Activated CD8-positive, alpha-beta memory T cell treated with anti-CD3 and anti-CD28 coated beads for 1 hour (primary cell): ENCODE data around the gene KNDC1.
"Not testable (repeated sequence)": the region's sequence is repeated elsewhere in the genome, so short reads cannot be mapped to it uniquely, and the experiment has no call there.

Experiments
- DNase-seq, 2 donors: peaks; one replicate each; pipeline ENCODE4 v3.0.0-alpha.2; 2020; ENCODE audit warnings: low read depth in 1 of 2; ENCODE audit errors: extremely low read depth in 1 of 2

KNDC1 gene

DNA sequence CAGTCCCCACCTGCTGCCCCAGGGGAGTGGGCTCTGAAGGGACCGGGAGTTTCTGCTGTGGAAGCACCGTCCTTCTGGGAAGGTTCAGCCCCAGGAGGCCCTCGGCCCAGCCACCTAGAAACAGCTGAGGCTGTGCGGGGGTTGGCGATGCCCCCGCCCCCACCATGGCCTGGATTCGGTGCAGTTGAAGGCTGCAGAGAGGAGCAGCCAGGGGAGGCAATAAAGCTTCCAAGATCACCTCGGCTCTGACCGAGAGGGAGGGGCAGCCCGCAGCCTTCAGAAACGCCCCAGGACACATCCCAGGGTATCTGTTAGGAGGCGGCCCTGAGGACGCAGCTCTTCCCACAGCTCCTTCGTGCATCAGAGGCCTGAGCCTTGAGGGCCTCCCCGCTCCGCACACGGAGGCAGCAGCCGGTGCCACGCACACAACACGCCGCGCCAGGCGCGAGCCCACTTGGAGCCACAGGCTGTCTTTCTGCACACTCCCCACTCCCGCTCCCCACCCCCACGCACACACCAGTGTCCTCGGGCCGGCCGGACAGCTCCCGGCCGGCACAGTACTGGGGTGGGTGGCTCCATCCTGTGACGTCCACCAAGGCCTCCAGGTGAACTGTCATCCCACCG is 1.6 kb downstream of the KNDC1 start:
- no peak for DNase-seq

DNA sequence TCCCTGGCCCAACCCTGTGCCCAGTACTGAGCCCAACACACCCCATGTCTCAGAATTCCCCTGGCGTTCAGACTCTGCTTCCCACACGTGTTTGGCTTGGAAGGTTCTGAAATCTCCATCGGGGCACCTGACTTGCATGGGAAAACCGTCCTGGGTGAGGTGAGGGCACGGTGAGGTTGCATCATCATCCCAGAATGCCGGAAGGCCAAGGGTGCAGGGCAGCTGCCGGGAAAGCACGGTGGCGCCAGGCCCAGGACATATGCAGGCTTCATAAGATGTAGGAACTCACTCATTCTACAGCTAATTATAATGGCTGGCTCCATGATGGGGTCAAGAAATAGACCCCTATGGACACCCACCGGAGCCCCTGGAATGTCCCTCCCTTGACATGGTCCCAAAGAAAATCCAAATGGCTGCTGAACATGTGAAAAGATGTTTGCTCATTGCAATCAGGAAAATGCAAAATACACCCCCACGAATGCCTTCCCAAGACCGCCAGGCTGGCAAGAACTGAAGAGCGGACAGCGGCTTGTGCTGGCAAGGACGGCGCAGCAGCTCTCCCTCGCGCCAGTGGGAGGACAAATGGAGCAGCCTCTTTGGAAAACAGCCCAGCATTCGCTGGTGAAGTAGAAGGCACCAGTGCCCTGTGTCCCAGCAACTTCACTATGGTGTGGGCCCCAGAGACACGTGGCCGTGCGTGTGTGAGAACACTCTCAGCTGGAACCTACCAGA is 2.3 kb downstream of the KNDC1 start:
- DNase-seq, result no peak

DNA sequence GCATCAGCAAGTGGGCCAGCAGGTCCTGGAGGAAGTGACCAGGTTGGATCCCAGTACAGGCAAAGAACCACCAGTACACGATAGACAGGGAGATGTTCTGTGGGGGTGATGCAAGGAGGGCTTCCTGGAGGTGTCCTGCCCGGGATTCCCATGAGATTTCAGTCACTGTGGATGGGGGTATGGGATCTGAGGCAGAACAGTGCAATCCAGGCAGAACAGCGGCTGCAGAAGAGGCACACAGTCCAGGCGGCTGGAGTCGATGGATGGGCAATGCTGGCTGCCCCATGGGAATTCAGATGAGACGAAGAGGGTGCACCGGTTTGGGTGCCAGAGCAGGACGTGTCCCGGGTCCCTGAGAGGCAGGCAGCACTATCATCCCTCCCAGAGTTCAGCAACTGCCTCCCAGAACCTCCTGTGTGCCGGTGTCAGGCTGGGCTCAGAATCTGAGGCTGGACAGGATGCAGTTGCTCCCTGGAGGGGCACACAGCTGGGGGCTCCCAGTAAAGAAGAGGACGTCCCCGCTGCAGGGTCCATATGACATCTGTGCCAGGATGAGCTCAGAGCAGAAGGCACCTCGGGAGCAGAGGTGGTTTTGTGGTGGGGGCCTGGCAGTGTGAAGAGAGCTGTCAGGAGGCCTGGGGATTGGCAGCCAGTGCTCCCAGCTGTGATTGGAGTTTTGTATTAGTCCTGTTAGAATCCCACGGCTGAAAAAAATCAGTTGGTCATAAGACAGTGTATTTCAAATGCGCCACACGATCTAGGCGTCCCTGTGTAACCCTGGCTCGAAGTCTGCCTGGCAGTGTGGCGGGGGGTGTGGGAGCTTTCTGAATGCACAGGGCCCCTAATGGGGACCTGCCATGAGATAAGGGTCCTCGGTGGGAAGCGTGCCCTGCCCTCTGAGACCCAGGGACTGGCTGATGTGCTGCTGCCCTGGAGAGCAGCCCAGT is 3.2 kb downstream of the KNDC1 start:
- no peak for DNase-seq

DNA sequence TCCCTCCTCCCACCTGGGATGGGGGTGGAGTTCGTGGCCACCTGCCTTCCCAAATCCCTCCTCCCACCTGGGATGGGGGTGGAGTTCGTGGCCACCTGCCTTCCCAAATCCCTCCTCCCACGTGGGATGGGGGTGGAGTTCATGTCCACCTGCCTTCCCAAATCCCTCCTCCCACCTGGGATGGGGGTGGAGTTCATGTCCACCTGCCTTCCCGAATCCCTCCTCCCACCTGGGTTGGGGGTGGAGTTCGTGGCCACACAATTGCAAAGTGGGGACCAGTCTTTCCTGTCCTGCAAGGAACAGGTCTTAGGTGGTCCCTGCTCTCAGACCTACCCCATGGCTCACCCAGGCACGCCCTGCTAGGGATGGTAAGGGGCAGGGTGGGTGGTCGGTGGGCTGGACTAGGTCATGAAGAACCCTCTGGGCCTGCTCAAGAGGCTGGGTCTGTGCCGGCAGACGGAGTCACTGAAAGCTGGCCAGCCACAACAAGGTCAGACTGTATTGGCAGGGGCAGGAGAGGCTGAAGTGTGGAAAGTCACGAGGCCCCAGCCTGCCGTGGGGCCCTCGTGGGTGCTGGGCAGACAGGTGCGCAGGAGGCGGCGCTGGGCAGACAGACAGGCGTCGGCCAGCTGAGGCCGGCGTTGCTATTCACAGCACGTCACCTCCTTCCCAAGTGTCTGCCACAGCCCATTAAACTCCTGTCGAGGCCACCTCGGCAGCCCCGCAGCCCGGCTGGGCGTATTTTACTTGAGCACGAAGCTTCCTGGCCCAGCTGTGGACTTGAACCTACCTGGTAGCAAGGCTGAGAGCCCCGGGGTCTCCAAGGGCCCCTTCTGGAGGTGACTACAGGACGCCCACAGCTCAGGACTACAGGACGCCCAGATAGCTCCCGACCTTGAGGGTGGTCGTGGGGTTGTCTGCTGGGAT is 4.1 kb downstream of the KNDC1 start:
- DNase-seq, result no peak

DNA sequence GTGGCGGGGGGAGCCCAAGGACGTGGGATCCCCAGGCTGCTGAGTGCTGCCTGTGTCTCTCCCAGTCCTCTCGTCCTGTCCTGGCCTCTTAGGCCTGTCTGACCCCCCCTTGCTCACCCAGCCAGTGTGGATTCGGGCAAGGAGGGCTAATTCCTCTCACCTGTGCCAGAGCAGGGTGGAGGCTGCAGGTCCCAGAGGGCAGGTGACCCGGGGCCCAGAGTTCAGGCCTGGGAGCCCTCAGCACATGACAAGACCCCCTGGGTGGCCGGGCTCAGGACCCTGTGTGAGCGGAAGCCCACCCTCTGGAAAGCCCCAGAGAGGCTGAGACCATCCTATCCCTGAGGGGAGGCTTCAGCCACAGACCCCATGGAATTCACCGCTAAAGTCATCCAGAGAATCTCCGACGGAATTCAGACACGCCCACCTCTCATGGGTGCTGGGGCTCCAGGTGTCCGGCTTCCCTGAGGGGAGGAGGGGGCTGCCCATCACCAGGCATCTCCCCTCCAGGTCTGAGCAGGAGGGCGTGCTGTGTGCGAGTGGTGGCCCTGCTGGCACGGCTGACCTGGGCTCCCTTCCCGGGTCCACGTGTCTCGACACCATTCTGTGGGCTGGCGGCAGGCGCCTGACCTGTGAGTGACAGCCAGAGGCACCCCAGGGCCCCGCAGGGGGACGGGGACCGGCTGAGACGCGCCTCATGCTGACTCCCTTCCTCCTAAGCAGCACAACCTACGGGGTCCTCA is 5.0 kb downstream of the KNDC1 start:
- no peak for DNase-seq

DNA sequence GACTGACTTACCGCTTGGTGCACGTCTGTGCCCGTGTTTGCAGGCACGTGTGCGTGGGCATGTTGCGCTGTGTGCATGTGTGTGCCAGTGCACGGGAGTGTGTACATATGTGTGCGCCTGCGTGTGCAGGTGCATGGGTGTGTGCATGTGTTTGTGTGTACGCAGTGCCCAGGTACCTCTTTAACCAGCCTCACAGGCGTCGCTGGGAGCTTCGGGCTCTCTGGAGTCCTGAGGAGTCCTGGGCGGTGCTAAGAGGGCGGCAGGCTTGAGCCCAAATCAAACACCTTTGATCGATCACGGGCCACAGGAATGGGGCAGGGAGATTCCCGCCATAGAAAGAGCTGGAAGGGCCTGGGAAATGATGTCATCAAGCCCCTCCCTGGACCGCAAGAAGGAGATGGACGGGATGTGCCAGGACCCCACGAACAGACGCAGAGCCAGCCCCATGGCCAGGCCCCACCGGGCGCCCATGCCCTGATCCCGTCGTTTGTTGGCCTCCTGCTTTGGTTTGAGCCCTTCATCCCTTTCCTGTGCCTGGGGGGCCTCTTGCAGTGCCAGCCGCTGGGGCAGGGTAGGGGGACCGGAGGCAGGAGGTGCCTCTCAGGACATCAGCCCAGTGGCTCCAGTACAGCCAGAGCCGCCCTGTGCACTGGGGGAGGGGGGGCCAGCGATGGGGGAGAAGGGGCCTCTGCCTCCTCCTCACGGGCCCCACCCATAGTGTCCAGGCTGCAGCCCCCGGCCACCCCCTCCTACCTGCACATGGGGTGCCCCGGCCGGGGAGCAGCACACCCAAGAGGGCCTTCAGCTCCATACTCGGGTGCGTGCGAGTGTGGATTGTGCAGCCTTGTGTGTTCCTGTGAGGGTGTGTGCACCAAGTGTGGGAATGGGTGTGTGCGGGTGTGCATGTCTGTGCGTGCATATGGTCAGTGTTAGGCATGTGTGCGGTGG is 5.8 kb downstream of the KNDC1 start:
- DNase-seq, result no peak

DNA sequence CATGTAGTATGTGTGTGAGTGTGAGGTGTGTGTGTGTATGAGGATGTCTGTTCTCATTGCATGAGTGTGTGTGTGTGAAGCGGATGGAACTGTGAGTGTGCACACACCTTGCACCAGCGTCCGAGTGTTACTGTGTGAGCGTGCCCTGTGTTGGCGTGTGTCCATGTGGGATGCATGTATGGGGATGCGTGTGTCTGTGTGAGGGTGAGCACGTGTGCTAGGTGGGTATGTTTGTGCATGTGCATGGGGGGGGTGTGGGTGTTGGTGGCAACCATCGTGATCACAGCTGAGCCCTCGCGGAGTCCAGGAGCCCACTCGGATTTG is 6.4 kb downstream of the KNDC1 start:
- no peak for DNase-seq

DNA sequence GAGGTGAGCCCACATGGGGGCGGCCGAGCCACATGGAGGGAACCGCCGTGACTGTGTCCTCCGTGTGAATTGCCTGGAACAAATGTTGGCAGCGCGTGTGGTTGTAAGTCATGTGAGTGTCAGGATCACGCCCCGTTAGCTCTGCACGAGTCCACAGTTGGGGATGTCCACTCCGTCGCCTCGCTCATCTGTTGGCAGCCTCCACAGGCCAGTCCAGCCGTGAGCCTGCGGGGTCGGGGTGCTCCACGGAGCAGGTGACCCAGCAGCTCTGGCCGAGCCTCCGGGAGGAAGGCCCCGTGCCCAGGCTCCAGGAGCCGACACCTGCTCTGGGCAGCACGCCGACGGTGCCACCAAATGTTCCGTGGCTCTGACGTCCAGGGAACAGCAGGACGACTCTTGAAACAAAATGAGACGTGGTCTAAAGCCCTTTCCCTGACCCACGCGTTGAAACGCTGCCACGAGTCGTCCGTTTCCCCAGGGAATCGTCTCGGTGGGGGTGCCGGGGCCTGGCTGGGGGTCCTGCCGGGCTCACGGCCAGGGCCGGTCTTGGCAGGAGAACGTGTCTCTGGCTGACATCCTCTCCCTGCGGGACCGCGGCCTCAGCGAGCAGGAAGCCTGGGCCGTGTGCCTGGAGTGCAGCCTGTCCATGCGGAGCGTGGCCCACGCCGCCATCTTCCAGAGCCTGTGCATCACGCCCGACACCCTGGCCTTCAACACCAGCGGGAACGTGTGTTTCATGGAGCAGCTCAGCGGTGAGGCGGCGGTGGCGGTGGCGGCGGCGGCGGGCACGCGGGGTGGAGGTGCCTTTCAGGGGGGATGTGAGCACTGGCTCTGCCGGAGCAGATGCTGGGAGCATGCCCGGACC is 7.0 kb downstream of the KNDC1 start:
- no peak for DNase-seq

DNA sequence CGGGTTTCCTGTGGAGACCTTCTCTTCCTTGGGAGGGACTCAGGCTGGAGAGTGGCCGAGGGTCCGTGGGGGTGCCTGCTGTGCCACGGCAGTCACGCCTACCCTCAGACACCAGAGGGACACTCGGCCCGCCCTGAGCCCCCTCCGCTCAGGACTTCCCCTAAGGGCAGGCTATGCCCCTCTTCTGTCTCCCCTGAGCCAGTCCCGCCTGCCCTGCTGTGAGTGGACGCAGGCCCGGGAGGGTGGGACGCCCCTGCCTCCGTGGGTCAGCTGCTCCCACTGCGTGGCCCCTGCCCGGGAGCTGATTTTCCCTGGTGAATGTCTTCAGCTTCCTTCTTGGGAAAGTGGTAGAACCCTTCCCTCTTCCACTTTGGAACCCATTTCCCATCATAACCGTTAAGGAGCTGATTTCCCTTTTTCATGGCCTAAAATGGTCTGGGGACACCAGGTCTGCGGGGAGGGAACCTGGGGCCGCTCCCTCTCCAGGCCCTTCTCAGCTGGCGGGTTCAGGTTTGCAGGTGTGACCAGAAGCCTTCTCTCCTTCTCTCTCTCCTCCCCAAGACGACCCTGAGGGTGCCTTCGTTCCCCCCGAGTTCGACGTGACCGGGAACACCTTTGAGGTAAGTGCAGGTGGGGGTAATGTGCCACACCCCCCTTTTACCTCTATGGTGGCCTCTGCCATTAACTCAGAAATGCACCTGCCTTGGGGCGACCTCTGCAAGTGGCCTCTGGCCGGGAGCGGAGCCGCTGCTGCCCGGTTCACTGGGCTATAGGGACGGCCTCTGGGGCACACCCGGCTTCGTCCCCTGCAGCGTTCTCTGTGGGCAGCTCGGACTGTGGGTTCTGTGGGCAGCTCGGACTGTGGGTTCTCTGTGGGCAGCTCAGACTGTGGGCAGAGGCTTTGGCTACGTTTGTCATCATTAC is 7.9 kb downstream of the KNDC1 start:
- DNase-seq, result no peak

DNA sequence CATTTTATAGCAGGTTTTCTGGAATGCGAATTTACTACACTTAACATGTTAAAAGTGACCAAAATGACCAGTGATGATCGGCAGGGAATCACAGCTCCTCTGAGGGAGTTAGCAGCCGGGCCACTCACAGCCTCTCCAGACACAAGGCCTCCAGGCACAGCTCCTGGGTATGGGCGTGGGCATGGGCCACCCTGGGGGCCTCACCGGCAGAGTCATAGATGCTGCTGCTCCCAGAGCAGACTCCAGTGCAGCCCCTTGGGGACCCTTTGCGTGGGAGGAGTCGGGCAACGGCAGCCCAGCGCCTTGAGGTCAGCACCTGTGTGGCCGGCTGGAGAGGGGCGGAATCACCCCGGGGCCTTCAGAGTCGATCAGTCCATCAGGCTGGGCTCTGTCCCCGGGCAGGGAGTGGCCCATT is 8.6 kb downstream of the KNDC1 start:
- no peak for DNase-seq

DNA sequence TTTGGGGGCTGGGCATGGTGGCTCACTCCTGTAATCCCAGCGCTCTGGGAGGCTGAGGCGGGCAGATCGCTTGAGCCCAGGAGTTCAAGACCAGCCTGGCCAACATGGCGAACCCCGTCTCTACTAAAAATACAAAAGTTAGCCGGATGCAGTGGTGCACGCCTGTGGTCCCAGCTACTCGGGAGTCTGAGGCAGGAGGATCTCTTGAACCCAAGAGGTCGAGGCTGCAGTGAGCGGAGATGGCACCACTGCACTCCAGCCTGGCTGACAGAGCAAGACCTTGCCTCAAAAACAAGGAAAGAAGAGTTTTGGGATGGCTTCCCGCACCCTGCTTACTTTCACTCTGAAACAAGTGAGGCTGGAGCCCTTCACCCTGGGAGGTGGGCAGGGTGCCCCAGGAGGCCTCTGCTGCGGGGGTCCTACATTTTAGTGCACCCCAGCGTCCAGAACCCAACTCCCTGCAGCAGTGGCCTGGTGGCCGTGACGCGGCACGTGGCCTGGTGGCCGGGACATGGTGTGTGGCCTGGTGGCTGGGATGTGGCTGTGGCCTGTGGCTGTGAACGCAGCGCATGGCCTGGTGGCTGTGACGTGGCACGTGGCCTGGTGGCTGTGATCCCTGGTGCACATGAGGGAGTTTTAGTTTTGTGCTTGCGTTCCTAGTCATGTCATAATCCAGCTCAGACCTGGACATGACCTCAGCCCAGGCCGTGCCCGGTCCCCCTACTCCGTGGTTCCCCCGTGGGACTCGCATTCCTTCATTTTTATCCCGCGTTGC is 9.3 kb downstream of the KNDC1 start:
- no peak for DNase-seq

DNA sequence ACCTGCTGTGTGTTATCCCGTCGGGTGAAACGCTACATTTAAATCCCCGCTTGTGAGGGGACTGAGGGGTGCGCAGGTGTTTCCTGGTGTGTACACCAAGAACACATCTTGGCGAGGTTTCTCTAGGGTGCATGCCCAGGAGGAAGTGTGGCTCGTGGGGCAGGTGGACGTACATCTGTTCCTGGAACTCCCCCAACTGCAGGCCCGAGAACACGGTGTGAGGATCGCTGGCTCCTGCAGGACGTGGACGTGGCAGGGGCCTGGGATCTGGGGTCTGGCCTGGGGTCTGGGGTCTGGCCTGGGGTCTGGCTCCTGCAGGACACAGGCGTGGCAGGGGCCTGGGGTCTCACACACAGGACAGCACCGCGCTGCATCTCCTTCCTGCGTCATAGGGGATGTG is 10.1 kb downstream of the KNDC1 start:
- no peak for DNase-seq

DNA sequence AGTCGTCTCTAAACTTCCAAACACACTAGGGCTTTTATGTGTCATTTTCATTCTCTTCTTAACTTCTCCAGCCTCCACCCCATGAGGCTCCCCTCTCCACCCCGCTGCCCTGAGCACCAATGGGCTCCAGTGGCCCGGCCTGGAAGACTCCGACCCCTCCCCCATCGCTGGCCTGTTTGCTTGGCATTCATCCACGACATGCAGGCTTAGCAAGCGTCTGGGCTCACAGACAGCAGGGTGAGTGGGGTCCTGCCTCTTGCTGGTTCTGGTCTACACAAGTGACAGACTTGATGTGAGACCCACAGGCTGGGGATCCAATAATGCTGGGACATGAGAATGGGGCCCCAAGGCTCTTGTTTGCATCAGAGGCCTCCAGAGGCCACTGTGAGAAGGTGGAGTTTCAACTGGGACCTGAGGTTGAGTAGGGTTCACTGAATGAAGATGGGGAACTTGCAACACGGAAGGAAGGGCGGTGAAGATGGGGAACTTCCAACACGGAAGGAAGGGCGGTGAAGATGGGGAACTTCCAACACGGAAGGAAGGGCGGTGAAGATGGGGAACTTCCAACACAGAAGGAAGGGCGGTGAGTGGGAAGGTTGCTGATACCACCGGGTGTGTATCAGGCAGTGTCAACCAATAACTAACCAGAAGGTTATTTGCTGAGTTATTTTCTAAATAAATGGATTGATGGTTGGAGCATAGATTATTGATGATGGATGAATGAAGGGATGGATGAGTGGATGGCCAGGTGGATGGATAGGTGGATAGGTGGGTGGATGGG is 14.0 kb downstream of the KNDC1 start:
- DNase-seq, result no peak

DNA sequence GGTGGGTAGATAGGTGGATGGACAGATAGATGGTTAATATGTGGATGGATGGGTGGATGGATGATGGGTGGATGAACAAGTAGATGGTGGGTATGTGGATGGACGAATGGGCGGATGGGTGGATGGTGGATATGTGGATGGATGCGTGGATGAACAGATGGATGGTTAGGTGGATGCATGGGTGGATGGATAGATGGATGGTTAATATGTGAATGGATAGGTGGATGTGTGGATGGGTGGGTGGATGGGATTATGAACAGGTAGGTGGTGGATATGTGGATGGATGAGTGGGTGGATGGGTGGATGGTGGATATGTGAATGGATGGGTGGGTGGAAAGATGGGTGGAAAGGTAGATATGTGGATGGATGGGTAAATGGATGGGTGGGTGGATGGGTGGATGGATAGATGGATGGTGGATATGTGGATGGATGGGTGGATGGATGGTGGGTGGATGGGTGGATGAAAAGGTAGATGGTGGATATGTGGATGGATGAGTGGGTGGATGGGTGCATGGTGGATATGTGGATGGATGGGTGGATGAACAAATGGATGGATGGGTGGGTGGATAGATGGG is 14.8 kb downstream of the KNDC1 start:
- DNase-seq, result no peak

DNA sequence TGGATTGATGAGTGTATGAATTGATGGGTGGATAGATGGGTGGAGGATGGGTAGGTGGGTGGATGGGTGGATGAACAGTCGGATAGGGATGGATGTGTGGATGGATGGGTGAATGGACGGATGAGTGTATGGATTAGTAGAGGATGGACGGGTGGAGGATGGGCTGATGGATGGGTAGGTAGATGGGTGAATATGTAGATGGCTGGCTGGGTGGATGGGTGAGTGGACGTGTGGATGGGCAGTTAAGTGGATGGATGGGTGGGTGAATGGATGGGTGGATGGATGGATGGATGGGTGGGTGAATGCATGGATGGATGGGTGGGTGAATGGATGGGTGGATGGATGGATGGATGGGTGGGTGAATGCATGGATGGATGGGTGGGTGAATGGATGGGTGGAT is 15.6 kb downstream of the KNDC1 start:
- not testable (repeated sequence) for DNase-seq
